SU-DHL-6 (cell line): ENCODE measurements around the gene ZXDC.

ENCODE experiments used
- H2AFZ ChIP-seq: fragments of 200-600 bp; sonication (generic); 2 replicates; pipeline ENCODE4 v1.6.1; 2014; ENCODE audit warnings: low read depth, mild to moderate bottlenecking, moderate library complexity, mixed read lengths, antibody characterized with exemption, low read length; ENCODE audit not compliant: severe bottlenecking
- H3F3A ChIP-seq: fragments of 200-600 bp; shearing (Covaris generic); 2 replicates; pipeline ENCODE4 v1.6.0; 2016; ENCODE audit warnings: antibody characterized with exemption, mild to moderate bottlenecking; ENCODE audit not compliant: insufficient read depth
- H3K27ac ChIP-seq: fragments of 200-600 bp; sonication (generic); 2 replicates; pipeline ENCODE4 v1.5.1; 2016; ENCODE audit warnings: low read depth, mild to moderate bottlenecking, low read length, moderate library complexity, mixed read lengths
- H3K27me3 ChIP-seq: fragments of 200-600 bp; sonication (generic), shearing (Covaris generic); 2 replicates; pipeline ENCODE4 v1.6.0; 2014; ENCODE audit warnings: mild to moderate bottlenecking, low read length
- H3K36me3 ChIP-seq: fragments of 200-600 bp; sonication (generic); 2 replicates; pipeline ENCODE4 v1.6.1; 2014; ENCODE audit warnings: mild to moderate bottlenecking, low read length, mixed read lengths
- H3K4me2 ChIP-seq: fragments of 300-600, 200-600 bp; shearing (Covaris generic), sonication (generic); 2 replicates; pipeline ENCODE4 v1.6.0; 2014; ENCODE audit warnings: low read length, low read depth, mild to moderate bottlenecking; ENCODE audit not compliant: poor library complexity, severe bottlenecking
- H3K4me3 ChIP-seq: fragments of 200-600 bp; sonication (generic); 2 replicates; pipeline ENCODE4 v1.5.1; 2014; ENCODE audit warnings: antibody characterized with exemption, low read length, mild to moderate bottlenecking, mixed read lengths; ENCODE audit not compliant: insufficient read depth, poor library complexity, severe bottlenecking
- H3K79me2 ChIP-seq: fragments of 200-600 bp; sonication (generic); 2 replicates; pipeline ENCODE4 v1.6.1; 2014; ENCODE audit warnings: mild to moderate bottlenecking, low read length, moderate library complexity; ENCODE audit not compliant: insufficient read depth
- H3K9ac ChIP-seq: fragments of 200-600 bp; sonication (generic); 2 replicates; pipeline ENCODE4 v1.7.0; 2014; ENCODE audit warnings: mild to moderate bottlenecking, low read length
- H3K9me2 ChIP-seq: fragments of 200-600 bp; sonication (generic); replicated peaks from 2 replicates; pipeline ENCODE4 v1.6.1; 2014; ENCODE audit warnings: low read length; ENCODE audit not compliant: insufficient read depth
- H3K9me3 ChIP-seq: fragments of 200-600 bp; sonication (generic); 2 replicates; pipeline ENCODE4 v1.6.1; 2014; ENCODE audit warnings: low read length, mixed read lengths; ENCODE audit not compliant: insufficient read depth
- H4K20me1 ChIP-seq: fragments of 200-600 bp; sonication (generic); 2 replicates; pipeline ENCODE4 v1.6.1; 2014; ENCODE audit warnings: low read depth, mild to moderate bottlenecking, antibody characterized with exemption, low read length, moderate library complexity, mixed read lengths
- CTCF ChIP-seq: fragments of 200-600 bp; sonication (generic); IDR thresholded peaks from one replicate; pipeline ENCODE4 v1.5.1; 2017; ENCODE audit warnings: antibody characterized with exemption, mild to moderate bottlenecking, low read length, moderate library complexity; ENCODE audit not compliant: insufficient read depth, poor library complexity, severe bottlenecking
- EZH2phosphoT487 ChIP-seq: fragments of 200-600 bp; sonication (generic), shearing (Covaris generic); conservative IDR thresholded peaks from 2 replicates; pipeline ENCODE4 v1.6.1; 2018; ENCODE audit warnings: mild to moderate bottlenecking, antibody characterized with exemption, low read length, moderate library complexity, mixed read lengths

ZXDC gene

GRCh38 chr3:126399351-126399735, 76.3 kb downstream of the ZXDC start:
- H3K27ac ChIP-seq: no peak overlapping the region

GRCh38 chr3:126398423-126399350, 77.0 kb downstream of the ZXDC start:
- H3K4me2 ChIP-seq: no peak overlapping the region
- TF ChIP-seq EZH2phosphoT487 (no peak), CTCF (no peak)
- H2AFZ ChIP-seq: no peak overlapping the region

More at GRCh38 chr3:126399351-126399735, 76.3 kb downstream of the ZXDC start:
- H4K20me1 ChIP-seq: no peaks in the 10 kb centered on the region
- no peaks in the 10 kb centered on the region for H3K9me3 ChIP-seq
- H3K4me2 ChIP-seq: no peak overlapping the region
- no peak overlapping the region for H3K9ac ChIP-seq
- no peak overlapping the region for H2AFZ ChIP-seq
- no peak for TF ChIP-seq EZH2phosphoT487
- TF ChIP-seq CTCF: no peak
- H3K27me3 ChIP-seq: no peaks in the 10 kb centered on the region
- H3K79me2 ChIP-seq: no peaks in the 10 kb centered on the region
- H3K4me3 ChIP-seq: no peak overlapping the region
- H3K36me3 ChIP-seq: no peaks in the 10 kb centered on the region
- H3F3A ChIP-seq: no peaks in the 10 kb centered on the region
- H3K9me2 ChIP-seq: no peaks in the 10 kb centered on the region

GRCh38 chr3:126397610-126398422, 77.9 kb downstream of the ZXDC start:
- Histone ChIP-seq H3K4me3 (no peak overlapping the region), H4K20me1 (no peaks in the 10 kb centered on the region), H3K9me2 (no peaks in the 10 kb centered on the region), H3K9ac (no peak overlapping the region), H3K79me2 (no peaks in the 10 kb centered on the region), H3K9me3 (no peaks in the 10 kb centered on the region), H3F3A (no peaks in the 10 kb centered on the region), H3K36me3 (no peaks in the 10 kb centered on the region), H3K4me2 (no peak overlapping the region), H3K27ac (no peak overlapping the region), H3K27me3 (no peaks in the 10 kb centered on the region), H2AFZ (no peak overlapping the region)
- no peak for TF ChIP-seq CTCF
- no peak for TF ChIP-seq EZH2phosphoT487

More at GRCh38 chr3:126398423-126399350, 77.0 kb downstream of the ZXDC start:
- Histone ChIP-seq H3K9me3 (no peaks in the 10 kb centered on the region), H3K4me3 (no peak overlapping the region), H3K27ac (no peak overlapping the region), H3K9ac (no peak overlapping the region), H4K20me1 (no peaks in the 10 kb centered on the region), H3F3A (no peaks in the 10 kb centered on the region), H3K36me3 (no peaks in the 10 kb centered on the region), H3K27me3 (no peaks in the 10 kb centered on the region), H3K79me2 (no peaks in the 10 kb centered on the region), H3K9me2 (no peaks in the 10 kb centered on the region)
